A549 treated with Mapracorat at 1 μM for 4 hours (cell line): Measurements from ENCODE around the gene FAM117A. TPM values are rescaled to one million over a fixed set of nuclear protein-coding genes. Genes with fewer than 3 reads are reported as not detected.

ENCODE experiments used
- total RNA-seq: library from RNA; stranded (reverse); fragments of 200-300 nt; extraction: Qiagen RNA extraction; gene quantifications from 5 replicates; pipeline ENCODE4 v1.2.3, GENCODE V29; 2022

The FAM117A gene, protein sequence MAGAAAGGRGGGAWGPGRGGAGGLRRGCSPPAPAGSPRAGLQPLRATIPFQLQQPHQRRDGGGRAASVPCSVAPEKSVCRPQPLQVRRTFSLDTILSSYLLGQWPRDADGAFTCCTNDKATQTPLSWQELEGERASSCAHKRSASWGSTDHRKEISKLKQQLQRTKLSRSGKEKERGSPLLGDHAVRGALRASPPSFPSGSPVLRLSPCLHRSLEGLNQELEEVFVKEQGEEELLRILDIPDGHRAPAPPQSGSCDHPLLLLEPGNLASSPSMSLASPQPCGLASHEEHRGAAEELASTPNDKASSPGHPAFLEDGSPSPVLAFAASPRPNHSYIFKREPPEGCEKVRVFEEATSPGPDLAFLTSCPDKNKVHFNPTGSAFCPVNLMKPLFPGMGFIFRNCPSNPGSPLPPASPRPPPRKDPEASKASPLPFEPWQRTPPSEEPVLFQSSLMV
- total RNA-seq, result 1.00 to 2.0 TPM (median 1.3 TPM) in 5 replicates

DNA sequence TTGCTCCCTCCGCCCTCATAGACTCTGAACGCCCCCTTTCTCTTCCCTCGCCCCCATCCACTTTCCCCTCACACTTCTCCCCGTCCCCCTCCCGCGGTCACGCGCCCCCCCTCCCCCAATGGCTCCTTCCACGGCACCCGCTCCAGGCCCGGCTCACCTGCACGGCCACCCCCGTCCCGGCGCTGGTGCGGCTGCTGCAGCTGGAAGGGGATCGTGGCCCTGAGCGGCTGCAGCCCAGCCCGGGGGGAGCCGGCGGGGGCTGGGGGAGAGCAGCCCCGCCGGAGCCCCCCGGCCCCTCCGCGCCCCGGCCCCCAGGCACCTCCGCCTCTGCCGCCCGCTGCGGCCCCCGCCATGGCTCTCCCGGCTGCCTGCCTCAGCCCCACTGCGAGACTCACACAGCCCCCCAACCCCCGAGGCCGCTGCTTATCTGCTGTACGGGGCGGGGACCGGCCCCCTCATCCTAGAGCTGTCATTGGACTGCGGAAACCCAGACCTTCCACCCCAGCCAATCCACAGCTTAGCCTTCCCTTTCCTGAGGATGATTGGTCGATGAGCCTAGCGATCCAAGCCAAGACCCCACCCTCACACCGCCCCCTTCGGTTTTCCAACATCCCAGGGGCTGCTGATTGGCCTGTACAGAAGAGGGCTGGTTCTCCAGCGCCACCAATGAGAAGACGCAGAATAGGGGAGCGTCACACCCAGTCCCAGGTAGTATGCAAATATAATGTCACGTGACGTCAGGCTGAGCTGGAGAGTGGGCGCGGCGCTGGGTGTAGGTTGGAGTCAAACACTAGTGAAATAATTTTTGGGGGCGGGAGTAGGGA is at the start of gene FAM117A:
TSS of gene FAM117A (minus strand) at position 397 of the 824 bp plus-strand sequence. CDS start at position 353, 44 bp downstream.

DNA sequence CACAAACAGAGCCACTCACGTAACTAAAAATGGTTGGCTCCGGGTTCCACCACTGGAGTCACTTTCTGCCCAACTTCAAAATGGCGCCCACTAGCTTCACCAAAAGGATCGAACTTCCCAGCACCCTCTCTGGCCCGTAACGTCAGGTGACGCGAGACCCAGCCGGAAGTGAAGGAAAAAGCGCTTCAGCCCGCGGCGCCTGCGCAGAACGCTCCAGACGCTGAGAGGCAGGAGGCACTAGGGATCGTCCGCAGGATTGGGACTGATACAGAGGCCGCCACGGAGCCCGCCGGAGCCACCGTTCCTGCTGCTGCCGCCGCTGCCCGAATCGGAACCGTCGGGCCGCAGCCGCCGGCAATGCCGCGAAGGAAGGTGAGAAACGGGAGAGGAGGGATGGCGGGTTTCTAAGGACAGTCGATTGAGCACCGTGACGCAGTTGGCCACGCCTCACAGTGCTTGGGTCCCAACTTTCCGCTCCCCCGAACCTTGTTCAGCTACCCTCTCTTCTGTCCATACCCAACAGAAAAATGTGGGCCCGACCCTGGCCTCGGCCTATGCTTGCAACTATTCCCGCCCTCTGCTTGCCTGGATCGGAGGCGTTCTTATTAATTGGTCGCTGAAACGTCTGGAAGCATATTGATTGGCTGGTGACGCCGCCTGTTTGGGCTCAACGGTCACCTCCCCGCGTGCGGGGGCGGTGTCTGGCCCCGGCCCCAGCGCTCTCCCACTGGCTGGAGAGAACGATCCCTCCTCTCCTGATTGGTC is 24.7 kb upstream of the FAM117A start, which contains the start of gene KAT7:
TSS of gene KAT7 (plus strand) at position 204 of the 765 bp plus-strand sequence. CDS start at position 358, 154 bp downstream.

DNA sequence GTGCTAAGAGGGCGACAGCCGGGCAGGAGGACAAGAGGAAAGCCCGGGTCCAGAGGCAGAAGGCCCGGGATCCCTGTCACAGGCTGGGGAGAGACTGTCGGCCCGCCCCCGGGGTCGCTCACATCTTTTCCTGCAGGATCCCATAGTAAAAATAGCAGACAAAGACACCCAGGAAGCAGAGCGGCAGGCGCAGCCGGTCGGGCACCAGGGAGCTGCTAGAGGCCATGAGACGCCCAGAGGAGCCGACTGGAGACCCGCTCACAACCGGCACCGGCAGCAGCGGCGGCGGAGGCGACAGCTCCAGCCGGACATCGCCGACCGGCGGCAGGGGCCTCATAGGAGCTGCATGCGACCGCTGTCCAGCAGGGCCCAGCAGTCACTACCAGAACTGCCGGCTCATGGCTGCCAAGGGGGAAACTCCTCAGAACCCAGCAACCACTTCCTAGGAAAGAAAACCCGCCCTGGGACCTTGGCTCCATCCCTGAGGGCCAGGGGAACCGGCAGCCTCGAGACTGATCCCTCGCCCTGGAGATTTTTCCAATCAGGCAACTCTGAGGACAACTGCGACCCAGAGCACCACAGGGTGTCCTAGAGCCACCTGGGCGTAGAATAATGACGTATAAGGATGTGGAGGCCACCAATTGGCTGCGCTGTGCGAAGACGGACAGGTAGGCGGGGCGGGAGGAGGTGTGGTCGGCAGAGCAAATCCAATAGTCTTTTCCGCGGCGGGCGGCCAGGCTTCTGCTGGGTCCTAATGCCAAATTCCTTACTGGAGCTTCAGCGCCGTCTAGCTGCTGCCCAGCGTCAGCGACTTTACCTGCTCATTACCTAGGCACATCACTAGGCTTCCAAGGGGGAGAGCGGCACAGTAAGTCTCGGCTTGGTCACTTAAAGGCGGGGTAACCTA is 56.1 kb downstream of the FAM117A start, which contains the start of gene SLC35B1:
TSS of gene SLC35B1 (minus strand) at position 357 of the 907 bp plus-strand sequence. CDS start at position 226, 131 bp downstream.

DNA sequence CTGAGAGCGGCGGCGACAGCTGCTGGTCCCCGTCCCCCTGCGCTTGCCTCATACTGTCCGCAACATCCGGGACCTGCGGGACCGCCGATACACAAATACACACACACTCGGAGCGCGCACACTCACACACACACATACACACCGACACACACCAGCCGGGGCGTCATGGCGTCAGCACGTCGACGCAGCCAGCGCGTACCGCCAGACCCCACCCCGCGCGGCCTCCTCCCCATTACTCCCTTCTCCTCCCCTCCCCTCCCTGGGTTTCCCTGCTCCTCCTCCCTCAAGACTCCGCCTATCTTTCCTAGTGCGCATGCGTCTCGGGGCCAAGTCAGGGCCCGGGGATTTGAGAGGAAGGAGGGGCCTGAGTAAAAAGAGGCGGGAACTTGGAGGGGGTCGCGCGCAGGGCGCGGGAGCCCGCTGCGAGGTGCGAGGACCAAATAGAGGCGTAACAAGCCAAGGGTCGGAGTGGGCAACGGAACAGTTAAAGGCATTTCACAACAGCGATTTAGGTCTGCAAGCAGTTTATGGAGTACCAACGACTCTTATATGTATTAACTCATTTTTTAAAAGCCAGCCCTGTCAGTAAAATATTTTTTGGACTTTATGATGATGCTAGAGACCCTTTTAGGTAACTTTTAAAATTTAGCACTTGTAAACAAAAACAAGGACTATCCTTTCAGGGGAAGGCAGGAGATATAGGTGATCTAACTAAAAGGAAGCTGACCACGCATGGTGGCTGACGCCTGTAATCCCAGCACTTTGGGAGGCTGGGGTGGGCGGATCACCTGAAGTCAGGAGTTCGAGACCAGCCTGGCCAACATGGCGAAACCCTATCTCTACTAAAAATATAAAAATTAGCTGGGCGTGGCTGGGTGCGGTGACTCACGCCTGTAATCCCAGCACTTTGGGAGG is 85.7 kb downstream of the FAM117A start, which contains the start of gene SPOP:
TSS of gene SPOP (minus strand) at position 165 of the 915 bp plus-strand sequence. CDS start 55,287 bp downstream, outside the sequence.

Other genes with a start within 250 kb of the FAM117A start
- gene NXPH3, start 188.3 kb downstream of the FAM117A start, total RNA-seq, result 0.85 to 1.1 TPM (median 0.90 TPM) in 5 replicates
- gene SPOP, start 86.0 kb downstream of the FAM117A start, total RNA-seq, result 35.8 to 42.1 TPM (median 40.3 TPM) in 5 replicates
- gene SLC35B1, start 56.2 kb downstream of the FAM117A start, total RNA-seq, result 86.6 to 99.9 TPM (median 92.7 TPM) in 5 replicates
- 26.5 to 29.3 TPM (median 27.9 TPM) in 5 replicates for gene KAT7, start 24.6 kb upstream of the FAM117A start, total RNA-seq
- gene TAC4, start 83.9 kb upstream of the FAM117A start, total RNA-seq, result not detected in 5 replicates
- gene DLX4, start 205.1 kb upstream of the FAM117A start, total RNA-seq, result 2.1 to 3.3 TPM (median 2.9 TPM) in 5 replicates
- 0.07 to 0.21 TPM (median 0.10 TPM) in 4 of 5 replicates, not detected in the other for gene DLX3, start 231.1 kb upstream of the FAM117A start, total RNA-seq